ENCODE data around the gene UCKL1. TPM values are rescaled to one million over a fixed set of nuclear protein-coding genes. Genes with fewer than 3 reads are reported as not detected.
"Not testable (repeated sequence)": the region's sequence is repeated elsewhere in the genome, so short reads cannot be mapped to it uniquely, and the experiment has no call there.

The UCKL1 gene
- total and polyA plus RNA-seq, 7 experiments from 2014 or later, result 20.5 to 49.0 (median 44.8) TPM

DNA sequence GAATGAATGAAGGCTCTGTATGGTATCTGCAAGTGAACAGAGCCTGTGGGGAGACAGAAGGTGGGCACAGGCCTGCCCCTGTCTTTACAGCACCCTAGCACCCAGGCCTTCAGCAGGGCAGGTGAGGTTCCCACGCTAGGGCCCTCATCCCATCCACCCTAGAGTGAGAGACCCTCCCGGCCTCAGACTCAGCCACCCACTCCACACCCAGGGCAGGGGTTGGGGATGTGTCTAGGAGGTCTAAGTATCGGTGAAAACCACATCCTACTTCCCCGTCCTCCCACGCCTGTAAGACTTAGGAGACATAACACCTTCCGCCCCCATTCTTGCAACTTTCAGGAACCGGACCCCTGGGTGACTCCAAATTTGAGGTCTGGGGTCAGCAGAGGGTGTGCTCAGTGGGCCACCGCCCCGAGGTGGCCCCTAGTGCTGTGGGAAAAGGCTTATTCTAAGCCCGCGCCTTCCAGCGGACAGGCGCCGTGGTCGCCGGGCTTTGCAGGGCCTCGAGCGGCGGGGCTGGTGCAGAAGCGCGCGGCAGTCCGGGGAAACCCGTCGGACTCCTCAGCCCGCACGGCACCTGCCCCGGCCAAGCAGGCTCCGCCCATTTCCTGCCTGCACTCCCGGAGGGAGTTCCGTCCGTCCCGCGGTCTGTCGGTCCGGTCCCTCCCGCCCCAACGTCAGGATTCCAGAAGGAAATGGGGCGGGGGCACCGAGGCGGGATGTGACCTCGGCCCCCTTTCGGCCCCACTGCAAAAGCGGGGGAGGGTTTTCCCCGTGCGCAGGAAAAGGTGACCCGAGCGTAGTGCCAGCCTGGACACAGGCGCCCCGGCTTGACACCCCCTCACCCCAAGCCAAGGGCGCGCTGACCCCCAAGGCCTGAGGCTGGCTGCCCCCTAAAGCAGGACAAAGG is 22.4 kb upstream of the UCKL1 start:
- DNase-seq (peak in 6 of 9 donors; percentile 27 to 84 (median 38)), ATAC-seq (no peak)
- CTCF ChIA-PET, result interaction anchor here (0.6 to 2.3 kb wide), 4 partner anchors 10 to 277 kb away, joined by 3 to 27 read pairs (median 4); no protein-coding TSS in a partner anchor
- peak overlapping the region; percentile 65 for H3K4me3 ChIP-seq (ENCODE audit: low read length)
- POLR2A ChIA-PET, result interaction anchor here (0.6 to 2.5 kb wide), 13 partner anchors 12 to 337 kb away, joined by 3 to 37 read pairs (median 5); partner anchors contain the start of genes LIME1, OPRL1, RGS19 and TPD52L2
- intact Hi-C loops (cut with micrococcal nuclease), result loop anchor here (1.0 to 5.0 kb wide), 3 partner anchors 34 to 241 kb away; partner anchors contain the start of genes LIME1 (in 1 of the 2) and SLC2A4RG (in 1 of the 2)
- H3K4me1 Mint-ChIP-seq, result peaks cover 63 to 77% (median 73%) of the 10 kb centered on the region in 7 donors
- H3K27ac Mint-ChIP-seq, result peak overlapping the region; percentile 66 to 93 (median 88)
- peaks cover 34 to 56% of the 10 kb centered on the region in 2 donors for H3K4me1 ChIP-seq (ENCODE audit: control insufficient read depth in 2 of 2, insufficient read depth in 2 of 2, low read length in 2 of 2)
- H3K27me3 ChIP-seq (ENCODE audit: control insufficient read depth in 2 of 2, insufficient read depth in 2 of 2, low read length in 2 of 2), result no peaks in the 10 kb centered on the region
- H3K9me3 ChIP-seq (ENCODE audit: control insufficient read depth in 2 of 3, low read length in 3 of 3), result no peaks in the 10 kb centered on the region
- peaks cover 0 to 29% (median 14%) of the 10 kb centered on the region in 5 donors for H3K36me3 Mint-ChIP-seq
- peak overlapping the region; percentile 78 for H3K27ac ChIP-seq (ENCODE audit: low read depth, low read length)
- H3K4me3 Mint-ChIP-seq, result peak overlapping the region; percentile 75 to 96 (median 84)
- no peaks in the 10 kb centered on the region for H3K27me3 Mint-ChIP-seq
- peaks cover 0 to 25% (median 5%) of the 10 kb centered on the region in 3 experiments for H3K36me3 ChIP-seq (ENCODE audit: control insufficient read depth in 2 of 3, insufficient read depth in 3 of 3, low read length in 3 of 3)
- H3K9me3 Mint-ChIP-seq, result peaks cover 0 to 5% (median 0%) of the 10 kb centered on the region in 11 donors

DNA sequence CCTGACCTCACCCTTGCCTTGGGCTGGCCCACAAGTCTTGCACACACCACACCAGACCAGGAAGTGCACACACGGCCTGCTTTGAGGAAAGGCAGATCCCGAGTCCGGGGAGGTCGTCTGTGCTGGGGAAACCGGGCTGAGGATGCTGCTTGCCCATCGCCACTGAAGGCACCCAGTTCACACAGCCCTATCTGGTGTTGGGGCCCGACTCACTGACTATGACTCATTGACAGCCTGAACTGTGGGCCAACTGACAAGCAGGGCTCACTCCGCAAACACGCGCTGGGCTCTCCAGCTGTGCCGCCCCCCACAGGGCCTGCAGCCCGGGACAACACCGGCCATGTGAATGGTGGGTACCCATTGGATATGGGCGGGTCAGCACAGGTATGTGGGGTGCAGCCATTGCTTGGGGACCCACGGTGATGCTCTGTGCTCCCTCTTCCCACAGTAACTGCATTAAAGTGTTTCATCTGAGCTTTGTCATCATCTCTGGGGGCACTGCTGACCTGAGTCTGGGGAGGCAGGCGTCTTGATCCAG is 21.6 kb upstream of the UCKL1 start:
- POLR2A ChIA-PET, result interaction anchor here (0.7 to 1.5 kb wide), 8 partner anchors 9 to 391 kb away, joined by 3 to 8 read pairs (median 3); partner anchors contain the start of genes LIME1 and TPD52L2
- CTCF ChIA-PET, result interaction anchor here (0.6 to 0.8 kb wide), 2 partner anchors 61 to 276 kb away, joined by 3 to 4 read pairs; no protein-coding TSS in a partner anchor
- Histone ChIP-seq H3K9me3 (ENCODE audit: control insufficient read depth in 2 of 3, low read length in 3 of 3) (no peaks in the 10 kb centered on the region), H3K27me3 (ENCODE audit: control insufficient read depth in 2 of 2, insufficient read depth in 2 of 2, low read length in 2 of 2) (no peaks in the 10 kb centered on the region), H3K4me3 (ENCODE audit: low read length) (peak overlapping the region; percentile 65), H3K36me3 (ENCODE audit: control insufficient read depth in 2 of 3, insufficient read depth in 3 of 3, low read length in 3 of 3) (peaks cover 0 to 18% (median 0%) of the 10 kb centered on the region in 3 experiments), H3K4me1 (ENCODE audit: control insufficient read depth in 2 of 2, insufficient read depth in 2 of 2, low read length in 2 of 2) (peaks cover 34 to 53% of the 10 kb centered on the region in 2 donors), H3K27ac (ENCODE audit: low read depth, low read length) (peak overlapping the region; percentile 78)
- peaks cover 0 to 3% (median 0%) of the 10 kb centered on the region in 11 donors for H3K9me3 Mint-ChIP-seq
- H3K36me3 Mint-ChIP-seq, result peaks cover 0 to 25% (median 9%) of the 10 kb centered on the region in 5 donors
- peaks cover 61 to 77% (median 73%) of the 10 kb centered on the region in 7 donors for H3K4me1 Mint-ChIP-seq
- DNase-seq (peak in 3 of 9 donors; percentile 19 to 65 (median 44)), ATAC-seq (peak; percentile 19)
- peak overlapping the region; percentile 66 to 93 (median 88) for H3K27ac Mint-ChIP-seq
- H3K4me3 Mint-ChIP-seq, result peak overlapping the region; percentile 75 to 96 (median 84)
- H3K27me3 Mint-ChIP-seq, result no peaks in the 10 kb centered on the region
- intact Hi-C loops (cut with micrococcal nuclease), result loop anchor here (5.0 kb wide), 2 partner anchors 34 to 241 kb away; partner anchors contain the start of genes LIME1 (in 1 of the 2) and SLC2A4RG (in 1 of the 2)

DNA sequence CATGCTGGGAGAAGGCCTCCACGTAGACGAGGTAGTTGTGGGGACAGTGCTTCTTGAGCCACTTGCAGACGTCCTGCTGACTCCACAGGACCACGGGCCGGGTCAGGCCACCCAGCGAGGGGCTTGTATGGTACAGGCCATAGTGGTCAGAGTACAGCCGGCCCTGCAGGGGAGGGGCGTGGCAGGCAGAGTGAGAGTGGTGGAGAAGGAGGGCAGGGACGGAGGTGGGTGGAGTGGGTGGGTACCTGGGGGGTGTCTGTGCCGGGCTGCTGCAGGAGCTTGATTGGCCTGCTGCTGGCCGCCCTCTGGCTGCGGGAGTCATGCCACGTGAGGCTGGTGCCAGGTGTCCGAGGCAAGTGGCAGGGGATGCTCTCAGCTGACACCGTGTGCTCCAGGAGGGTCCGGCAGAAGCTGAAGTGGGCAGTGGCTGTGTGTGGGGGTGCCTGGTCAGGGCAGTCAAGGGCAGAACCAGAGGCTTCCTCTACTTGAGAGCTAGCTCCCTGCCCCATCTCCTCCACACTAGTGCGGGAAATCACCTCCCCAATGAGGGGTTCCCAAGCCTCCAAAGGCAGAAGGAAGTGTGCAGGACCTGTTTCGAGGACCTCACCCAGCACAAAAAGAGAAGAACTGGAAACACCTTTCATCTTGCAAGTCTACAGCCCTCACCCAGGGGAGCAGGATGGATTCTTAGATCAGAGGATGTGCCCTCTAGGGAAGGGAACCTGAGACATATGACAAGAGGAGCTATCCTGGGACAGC is 20.9 kb upstream of the UCKL1 start:
- intact Hi-C loops (cut with micrococcal nuclease), result loop anchor here (5.0 kb wide), 2 partner anchors 35 to 240 kb away; partner anchors contain the start of genes LIME1 (in 1 of the 2) and SLC2A4RG (in 1 of the 2)
- Mint-ChIP-seq H3K4me3 (peak overlapping the region; percentile 72 to 96 (median 82)), H3K27me3 (no peaks in the 10 kb centered on the region), H3K27ac (peak overlapping the region; percentile 71 to 93 (median 86)), H3K9me3 (peaks cover 0 to 3% (median 0%) of the 10 kb centered on the region in 11 donors), H3K4me1 (peaks cover 55 to 77% (median 73%) of the 10 kb centered on the region in 7 donors), H3K36me3 (peaks cover 0 to 21% (median 3%) of the 10 kb centered on the region in 5 donors)
- Histone ChIP-seq H3K36me3 (ENCODE audit: control insufficient read depth in 2 of 3, insufficient read depth in 3 of 3, low read length in 3 of 3) (peaks cover 0 to 14% (median 0%) of the 10 kb centered on the region in 3 experiments), H3K9me3 (ENCODE audit: control insufficient read depth in 2 of 3, low read length in 3 of 3) (no peaks in the 10 kb centered on the region), H3K4me3 (ENCODE audit: low read length) (peak overlapping the region; percentile 65), H3K27ac (ENCODE audit: low read depth, low read length) (peak overlapping the region; percentile 78), H3K4me1 (ENCODE audit: control insufficient read depth in 2 of 2, insufficient read depth in 2 of 2, low read length in 2 of 2) (peaks cover 30 to 47% of the 10 kb centered on the region in 2 donors), H3K27me3 (ENCODE audit: control insufficient read depth in 2 of 2, insufficient read depth in 2 of 2, low read length in 2 of 2) (no peaks in the 10 kb centered on the region)
- ChIA-PET CTCF (interaction anchor here (0.6 kb wide), 1 partner anchor 276 kb away, joined by 3 read pairs; no protein-coding TSS in a partner anchor), POLR2A (interaction anchor here (0.7 to 1.5 kb wide), 8 partner anchors 9 to 390 kb away, joined by 3 to 8 read pairs (median 3); partner anchors contain the start of genes LIME1 and TPD52L2)
- ATAC-seq (no peak), DNase-seq (no peak)

DNA sequence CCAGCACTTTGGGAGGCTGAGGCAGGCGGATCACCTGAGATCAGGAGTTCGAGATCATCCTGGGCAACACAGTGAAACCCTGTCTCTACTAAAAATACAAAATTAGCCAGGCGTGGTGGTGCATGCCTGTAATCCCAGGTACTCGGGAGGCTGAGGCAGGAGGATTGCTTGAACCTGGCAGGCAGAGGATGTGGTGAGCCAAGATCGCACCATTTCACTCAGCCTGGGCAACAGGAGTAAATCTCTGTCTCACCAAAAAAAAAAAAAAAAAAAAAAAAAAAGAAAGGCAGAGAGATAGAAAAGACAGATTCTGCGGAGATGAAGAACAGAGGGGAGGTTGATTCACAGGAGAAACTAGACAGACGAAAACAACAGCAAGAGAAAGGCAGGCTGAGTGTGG is 20.3 kb upstream of the UCKL1 start:
- peaks cover 0 to 21% (median 3%) of the 10 kb centered on the region in 5 donors for H3K36me3 Mint-ChIP-seq
- DNase-seq; H3K27me3 Mint-ChIP-seq; ATAC-seq; CTCF ChIA-PET; POLR2A ChIA-PET; H3K9me3 ChIP-seq (ENCODE audit: control insufficient read depth in 2 of 3, low read length in 3 of 3); H3K4me3 ChIP-seq (ENCODE audit: low read length); H3K27me3 ChIP-seq (ENCODE audit: control insufficient read depth in 2 of 2, insufficient read depth in 2 of 2, low read length in 2 of 2); H3K9me3 Mint-ChIP-seq: not testable (repeated sequence)
- H3K4me1 Mint-ChIP-seq, result peaks cover 48 to 74% (median 70%) of the 10 kb centered on the region in 7 donors
- Histone ChIP-seq H3K4me1 (ENCODE audit: control insufficient read depth in 2 of 2, insufficient read depth in 2 of 2, low read length in 2 of 2) (peaks cover 24 to 42% of the 10 kb centered on the region in 2 donors), H3K27ac (ENCODE audit: low read depth, low read length) (peak overlapping the region; percentile 78), H3K36me3 (ENCODE audit: control insufficient read depth in 2 of 3, insufficient read depth in 3 of 3, low read length in 3 of 3) (peaks cover 0 to 14% (median 0%) of the 10 kb centered on the region in 3 experiments)
- H3K4me3 Mint-ChIP-seq, result peak overlapping the region; percentile 33 to 96 (median 72)
- intact Hi-C loops (cut with micrococcal nuclease), result loop anchor here (5.0 kb wide), 2 partner anchors 36 to 239 kb away; partner anchors contain the start of genes LIME1 (in 1 of the 2) and SLC2A4RG (in 1 of the 2)
- H3K27ac Mint-ChIP-seq, result peak overlapping the region; percentile 39 to 93 (median 78)

DNA sequence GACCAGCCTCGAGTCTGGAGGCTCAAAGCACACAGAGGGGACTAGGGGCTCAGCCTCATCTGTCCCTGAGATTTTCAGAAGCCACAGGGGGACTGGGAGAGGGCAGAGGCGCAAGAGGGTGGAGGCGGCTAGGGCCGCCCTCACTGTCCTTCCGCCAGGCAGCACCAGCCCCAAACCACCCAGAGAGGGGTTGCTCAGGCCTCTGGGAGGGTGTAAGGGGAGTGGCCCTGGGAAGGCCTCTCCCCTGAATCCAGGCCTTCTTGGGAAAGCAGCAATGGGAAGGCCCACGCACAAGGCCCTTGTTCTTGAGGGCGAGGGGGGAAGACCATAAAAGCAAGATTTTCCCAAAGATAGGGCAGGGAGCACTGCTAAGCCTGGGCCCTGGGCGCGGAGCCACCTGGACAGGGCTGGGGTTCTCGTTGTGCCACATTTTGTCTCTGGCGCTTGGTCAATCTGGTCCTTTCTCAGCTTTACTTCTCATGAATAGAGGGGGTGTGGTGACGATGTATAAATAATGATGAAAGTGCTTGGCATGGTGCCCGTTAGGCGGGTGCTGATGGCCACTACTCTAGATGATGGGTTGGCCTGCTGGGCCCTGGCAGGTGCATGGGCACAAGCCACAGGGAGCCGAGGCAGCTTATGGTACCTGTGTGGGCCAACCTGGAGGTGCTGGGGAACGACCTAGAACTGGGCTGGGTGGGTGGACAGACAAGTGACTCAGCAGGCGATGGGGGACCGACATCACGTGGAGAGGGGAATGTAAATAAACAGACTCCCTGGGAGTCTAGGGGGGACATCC is 18.4 kb upstream of the UCKL1 start:
- Mint-ChIP-seq H3K4me3 (no peak overlapping the region), H3K36me3 (peaks cover 0 to 20% (median 3%) of the 10 kb centered on the region in 5 donors), H3K9me3 (no peaks in the 10 kb centered on the region), H3K4me1 (peaks cover 34 to 61% (median 52%) of the 10 kb centered on the region in 7 donors), H3K27me3 (peaks cover 0 to 2% (median 0%) of the 10 kb centered on the region in 5 donors), H3K27ac (peak overlapping the region in 4 of 9 donors; percentile 16 to 88 (median 58))
- POLR2A ChIA-PET, result interaction anchor here (1.3 to 1.4 kb wide), 2 partner anchors 62 to 347 kb away, joined by 4 read pairs; no protein-coding TSS in a partner anchor
- ATAC-seq (no peak), DNase-seq (no peak)
- Histone ChIP-seq H3K4me3 (ENCODE audit: low read length) (no peak overlapping the region), H3K4me1 (ENCODE audit: control insufficient read depth in 2 of 2, insufficient read depth in 2 of 2, low read length in 2 of 2) (peaks cover 12 to 36% of the 10 kb centered on the region in 2 donors), H3K27ac (ENCODE audit: low read depth, low read length) (no peak overlapping the region), H3K9me3 (ENCODE audit: control insufficient read depth in 2 of 3, low read length in 3 of 3) (no peaks in the 10 kb centered on the region), H3K27me3 (ENCODE audit: control insufficient read depth in 2 of 2, insufficient read depth in 2 of 2, low read length in 2 of 2) (no peaks in the 10 kb centered on the region), H3K36me3 (ENCODE audit: control insufficient read depth in 2 of 3, insufficient read depth in 3 of 3, low read length in 3 of 3) (peaks cover 0 to 14% (median 0%) of the 10 kb centered on the region in 3 experiments)
- intact Hi-C loops (cut with micrococcal nuclease), result loop anchor here (1.0 to 5.0 kb wide), 11 partner anchors 18 to 702 kb away; partner anchors contain the start of genes ARFGAP1 (in 1 of the 2), ARFRP1 (in 1 of the 2), LIME1 (in 1 of the 2) and PTK6 (in 1 of the 2)
- CTCF ChIA-PET, result interaction anchor here (0.6 to 1.8 kb wide), 11 partner anchors 8 to 79 kb away, joined by 3 to 8 read pairs (median 4); no protein-coding TSS in a partner anchor
